Measurements from ENCODE around the gene TAF12. TPM values are rescaled to one million over a fixed set of nuclear protein-coding genes. Genes with fewer than 3 reads are reported as not detected.
"Not testable (repeated sequence)": the region's sequence is repeated elsewhere in the genome, so short reads cannot be mapped to it uniquely, and the experiment has no call there.

The TAF12 gene
- total RNA-seq, 1 donor from 2014 or later = 32.6 TPM

- intact Hi-C loops (cut with micrococcal nuclease) = loop anchor here (5.0 kb wide), 1 partner anchor 974 kb away; the partner anchor contains the start of gene IFI6
Measured at GRCh38 chr1:28646040-28646439, 3.2 kb upstream of the TAF12 start.

- intact Hi-C loops (cut with micrococcal nuclease) = loop anchor here (5.0 kb wide), 1 partner anchor 973 kb away; the partner anchor contains the start of gene IFI6
Measured at GRCh38 chr1:28645406-28645805, 2.5 kb upstream of the TAF12 start.

- intact Hi-C loops (cut with micrococcal nuclease) = loop anchor here (5.0 kb wide), 2 partner anchors 283 to 388 kb away; no protein-coding TSS in a partner anchor
Measured at GRCh38 chr1:28644494-28644893, 1.6 kb upstream of the TAF12 start.

GRCh38 chr1:28642056-28642846 lies 616 bp downstream of the TAF12 start:
- intact Hi-C loops (cut with micrococcal nuclease) = loop anchor here (5.0 kb wide), 2 partner anchors 285 to 390 kb away; no protein-coding TSS in a partner anchor

GRCh38 chr1:28640766-28641165 lies 2.1 kb downstream of the TAF12 start:
- intact Hi-C loops (cut with micrococcal nuclease) = loop anchor here (1.0 to 5.0 kb wide), 4 partner anchors 117 to 392 kb away; no protein-coding TSS in a partner anchor

- intact Hi-C loops (cut with micrococcal nuclease) = no loop called here
Measured at GRCh38 chr1:28632560-28632959, 10.3 kb downstream of the TAF12 start.

- intact Hi-C loops (cut with micrococcal nuclease) = no loop called here
Measured at GRCh38 chr1:28631713-28632112, 11.2 kb downstream of the TAF12 start.

- intact Hi-C loops (cut with micrococcal nuclease) = no loop called here
Measured at GRCh38 chr1:28613175-28613574, 29.7 kb downstream of the TAF12 start.

GRCh38 chr1:28606771-28607170 lies 36.1 kb downstream of the TAF12 start:
- intact Hi-C loops (cut with micrococcal nuclease) = no loop called here

GRCh38 chr1:28604962-28605361 lies 37.9 kb downstream of the TAF12 start:
- intact Hi-C loops (cut with micrococcal nuclease) = loop anchor here (5.0 kb wide), 1 partner anchor 358 kb away; no protein-coding TSS in a partner anchor

- intact Hi-C loops (cut with micrococcal nuclease) = loop anchor here (5.0 kb wide), 1 partner anchor 357 kb away; no protein-coding TSS in a partner anchor
Measured at GRCh38 chr1:28604411-28604810, 38.5 kb downstream of the TAF12 start.

GRCh38 chr1:28602536-28603439 lies 40.1 kb downstream of the TAF12 start:
- intact Hi-C loops (cut with micrococcal nuclease) = loop anchor here (1.0 to 5.0 kb wide), 5 partner anchors 21 to 355 kb away; no protein-coding TSS in a partner anchor

GRCh38 chr1:28601696-28602095 lies 41.2 kb downstream of the TAF12 start:
- intact Hi-C loops (cut with micrococcal nuclease) = loop anchor here (5.0 kb wide), 1 partner anchor 354 kb away; no protein-coding TSS in a partner anchor

GRCh38 chr1:28596276-28596675 lies 46.6 kb downstream of the TAF12 start:
- intact Hi-C loops (cut with micrococcal nuclease) = not testable (repeated sequence)

GRCh38 chr1:28595412-28596191 lies 47.3 kb downstream of the TAF12 start:
- intact Hi-C loops (cut with micrococcal nuclease) = no loop called here

GRCh38 chr1:28594686-28595411 lies 48.0 kb downstream of the TAF12 start:
- intact Hi-C loops (cut with micrococcal nuclease) = not testable (repeated sequence)

- intact Hi-C loops (cut with micrococcal nuclease) = not testable (repeated sequence)
Measured at GRCh38 chr1:28593988-28594356, 48.9 kb downstream of the TAF12 start.

GRCh38 chr1:28592321-28593071 lies 50.4 kb downstream of the TAF12 start:
- intact Hi-C loops (cut with micrococcal nuclease) = no loop called here

GRCh38 chr1:28591708-28592320 lies 51.1 kb downstream of the TAF12 start, which contains the start of gene RAB42:
Gene RAB42 (plus strand): TSS chr1:28592265. CDS start chr1:28592512, 247 bp downstream.
- intact Hi-C loops (cut with micrococcal nuclease) = no loop called here
